SK-N-SH (cell line): ENCODE data around the gene ASPG.

ENCODE experiments used
- EP300 ChIP-seq, 2 experiments: IDR thresholded peaks; 2 replicates each; pipeline versions ENCODE4 v1.4.0 to v1.6.1; 2012; ENCODE audit warnings: borderline replicate concordance in 1 of 2, low read depth in 1 of 2, low read length in 1 of 2
- FOXM1 ChIP-seq: IDR thresholded peaks from 2 replicates; pipeline ENCODE4 v1.4.0; 2012; ENCODE audit warnings: low read depth, mild to moderate bottlenecking
- POLR2AphosphoS5 ChIP-seq: IDR thresholded peaks from 2 replicates; pipeline ENCODE4 v1.6.1; 2012; ENCODE audit warnings: low read depth, low read length
- RAD21 ChIP-seq: IDR thresholded peaks from 2 replicates; pipeline ENCODE4 v1.6.1; 2012; ENCODE audit warnings: mild to moderate bottlenecking, low read length
- REST ChIP-seq: IDR thresholded peaks from 2 replicates; pipeline ENCODE4 v1.6.1; 2012; ENCODE audit warnings: mild to moderate bottlenecking, low read depth, low read length, moderate library complexity
- TAF1 ChIP-seq: IDR thresholded peaks from 2 replicates; pipeline ENCODE4 v1.6.1; 2012; ENCODE audit warnings: low read depth, mild to moderate bottlenecking, low read length, moderate library complexity, borderline replicate concordance
- YY1 ChIP-seq: IDR thresholded peaks from 2 replicates; pipeline ENCODE4 v1.4.0; 2012; ENCODE audit warnings: low read depth, mild to moderate bottlenecking
- TF ChIP-seq, protein P1 (sequence below): fragments of 200-600 bp; sonication (generic); IDR thresholded peaks from 2 replicates; pipeline ENCODE4 v1.6.1; 2017; ENCODE audit warnings: antibody characterized with exemption, mild to moderate bottlenecking, moderate library complexity
- TF ChIP-seq, protein P2 (sequence below): IDR thresholded peaks from 2 replicates; pipeline ENCODE4; 2012

GRCh38 chr14:104048758-104049507, 36.6 kb upstream of the ASPG start:
- TF ChIP-seq, protein P1, sequence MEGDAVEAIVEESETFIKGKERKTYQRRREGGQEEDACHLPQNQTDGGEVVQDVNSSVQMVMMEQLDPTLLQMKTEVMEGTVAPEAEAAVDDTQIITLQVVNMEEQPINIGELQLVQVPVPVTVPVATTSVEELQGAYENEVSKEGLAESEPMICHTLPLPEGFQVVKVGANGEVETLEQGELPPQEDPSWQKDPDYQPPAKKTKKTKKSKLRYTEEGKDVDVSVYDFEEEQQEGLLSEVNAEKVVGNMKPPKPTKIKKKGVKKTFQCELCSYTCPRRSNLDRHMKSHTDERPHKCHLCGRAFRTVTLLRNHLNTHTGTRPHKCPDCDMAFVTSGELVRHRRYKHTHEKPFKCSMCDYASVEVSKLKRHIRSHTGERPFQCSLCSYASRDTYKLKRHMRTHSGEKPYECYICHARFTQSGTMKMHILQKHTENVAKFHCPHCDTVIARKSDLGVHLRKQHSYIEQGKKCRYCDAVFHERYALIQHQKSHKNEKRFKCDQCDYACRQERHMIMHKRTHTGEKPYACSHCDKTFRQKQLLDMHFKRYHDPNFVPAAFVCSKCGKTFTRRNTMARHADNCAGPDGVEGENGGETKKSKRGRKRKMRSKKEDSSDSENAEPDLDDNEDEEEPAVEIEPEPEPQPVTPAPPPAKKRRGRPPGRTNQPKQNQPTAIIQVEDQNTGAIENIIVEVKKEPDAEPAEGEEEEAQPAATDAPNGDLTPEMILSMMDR: no peak
- TF ChIP-seq YY1 (no peak), POLR2AphosphoS5 (no peak), EP300 (IDR thresholded peaks at IDR 0.05; ENCODE audit: borderline replicate concordance in 1 of 2, low read depth in 1 of 2, low read length in 1 of 2) (no peak), TAF1 (no peak), RAD21 (no peak), REST (no peak), FOXM1 (no peak)
- TF ChIP-seq, protein P2, sequence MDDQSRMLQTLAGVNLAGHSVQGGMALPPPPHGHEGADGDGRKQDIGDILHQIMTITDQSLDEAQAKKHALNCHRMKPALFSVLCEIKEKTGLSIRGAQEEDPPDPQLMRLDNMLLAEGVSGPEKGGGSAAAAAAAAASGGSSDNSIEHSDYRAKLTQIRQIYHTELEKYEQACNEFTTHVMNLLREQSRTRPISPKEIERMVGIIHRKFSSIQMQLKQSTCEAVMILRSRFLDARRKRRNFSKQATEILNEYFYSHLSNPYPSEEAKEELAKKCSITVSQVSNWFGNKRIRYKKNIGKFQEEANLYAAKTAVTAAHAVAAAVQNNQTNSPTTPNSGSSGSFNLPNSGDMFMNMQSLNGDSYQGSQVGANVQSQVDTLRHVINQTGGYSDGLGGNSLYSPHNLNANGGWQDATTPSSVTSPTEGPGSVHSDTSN: no peak
